Liver (tissue), 9 donors: ENCODE data around the gene ZSWIM1. TPM values are rescaled to one million over a fixed set of nuclear protein-coding genes. Genes with fewer than 3 reads are reported as not detected.

Source experiments
- DNase-seq: peaks from one replicate; pipeline ENCODE4 v3.0.0-alpha.2; 2017; ENCODE audit warnings: low spot score
- H3K27ac ChIP-seq, 2 donors: one replicate each; pipeline ENCODE4 v1.7.0; 2013; ENCODE audit warnings: inconsistent platforms in 2 of 2, low read length in 2 of 2, control low read depth in 1 of 2, low read depth in 1 of 2, mild to moderate bottlenecking in 1 of 2
- H3K27me3 ChIP-seq, 4 donors: one replicate each; pipeline versions ENCODE4 v1.6.1 to v1.7.0; 2013; ENCODE audit warnings: low read length in 3 of 4, inconsistent platforms in 1 of 4, mild to moderate bottlenecking in 1 of 4, moderate library complexity in 1 of 4; ENCODE audit not compliant: control insufficient read depth in 4 of 4, insufficient read depth in 4 of 4
- H3K36me3 ChIP-seq, 4 donors: one replicate each; pipeline versions ENCODE4 v1.6.1 to v1.7.0; 2013; ENCODE audit warnings: low read length in 3 of 4, mild to moderate bottlenecking in 3 of 4, low read depth in 1 of 4, moderate library complexity in 1 of 4; ENCODE audit not compliant: control insufficient read depth in 4 of 4, insufficient read depth in 3 of 4
- H3K4me1 ChIP-seq, 4 donors: one replicate each; pipeline versions ENCODE4 v1.6.1 to v1.7.0; 2013; ENCODE audit warnings: low read length in 3 of 4, mild to moderate bottlenecking in 3 of 4, moderate library complexity in 1 of 4; ENCODE audit not compliant: control insufficient read depth in 4 of 4, insufficient read depth in 4 of 4
- H3K4me3 ChIP-seq, 3 donors: one replicate each; pipeline versions ENCODE4 v1.6.1 to v1.7.0; 2013; ENCODE audit warnings: low read length in 3 of 3, control low read depth in 1 of 3, low read depth in 1 of 3, mild to moderate bottlenecking in 1 of 3
- H3K9ac ChIP-seq, 2 donors: one replicate each; pipeline ENCODE4 v1.7.0; 2013; ENCODE audit warnings: low read length in 2 of 2, mild to moderate bottlenecking in 2 of 2, moderate library complexity in 2 of 2, control low read depth in 1 of 2, low read depth in 1 of 2
- H3K9me3 ChIP-seq, 4 donors: one replicate each; pipeline versions ENCODE4 v1.6.1 to v1.7.0; 2013; ENCODE audit warnings: low read length in 3 of 4; ENCODE audit not compliant: control insufficient read depth in 4 of 4
- EGR1 ChIP-seq, 2 donors: IDR thresholded peaks; 2 replicates each; pipeline ENCODE4 v1.6.1; 2016 to 2018; ENCODE audit warnings: antibody characterized with exemption in 2 of 2, low read depth in 2 of 2
- GABPA ChIP-seq, 2 donors: IDR thresholded peaks in 1 of 2; conservative IDR thresholded peaks in 1 of 2; 2 replicates each; pipeline ENCODE4 v1.6.1; 2016; ENCODE audit warnings: antibody characterized with exemption in 2 of 2, mild to moderate bottlenecking in 1 of 2, moderate library complexity in 1 of 2
- HNF4G ChIP-seq: IDR thresholded peaks from 2 replicates; pipeline ENCODE4 v1.6.1; 2016; ENCODE audit warnings: antibody characterized with exemption
- JUND ChIP-seq, 2 donors: IDR thresholded peaks; 2 replicates each; pipeline ENCODE4 v1.6.1; 2016; ENCODE audit warnings: antibody characterized with exemption in 2 of 2
- MAX ChIP-seq: IDR thresholded peaks from 2 replicates; pipeline ENCODE4 v1.6.1; 2016; ENCODE audit warnings: antibody characterized with exemption
- RAD21 ChIP-seq, 2 donors: IDR thresholded peaks; 2 replicates each; pipeline ENCODE4 v1.6.1; 2016; ENCODE audit warnings: antibody characterized with exemption in 2 of 2, mild to moderate bottlenecking in 2 of 2
- REST ChIP-seq: IDR thresholded peaks from 2 replicates; pipeline ENCODE4 v1.6.1; 2016; ENCODE audit warnings: antibody characterized with exemption, mild to moderate bottlenecking
- RXRA ChIP-seq, 2 donors: IDR thresholded peaks; 2 replicates each; pipeline ENCODE4 v1.6.1; 2017 to 2018; ENCODE audit warnings: antibody characterized with exemption in 2 of 2, mild to moderate bottlenecking in 1 of 2
- SP1 ChIP-seq: IDR thresholded peaks from 2 replicates; pipeline ENCODE4 v1.6.1; 2018; ENCODE audit warnings: antibody characterized with exemption, mild to moderate bottlenecking
- TAF1 ChIP-seq: conservative IDR thresholded peaks from 2 replicates; pipeline ENCODE4 v1.6.1; 2016; ENCODE audit warnings: antibody characterized with exemption, mild to moderate bottlenecking
- YY1 ChIP-seq: IDR thresholded peaks from 2 replicates; pipeline ENCODE4 v1.6.1; 2016; ENCODE audit warnings: antibody characterized with exemption, mild to moderate bottlenecking
- ZBTB33 ChIP-seq: IDR thresholded peaks from 2 replicates; pipeline ENCODE4 v1.6.1; 2016; ENCODE audit warnings: antibody characterized with exemption
- WGBS: extraction: QIAGEN DNeasy Blood & Tissue Kit; methylation state at CpG from one replicate; pipeline ENCODE4 v1.1.7; 2013; 5-methylcytosine and 5-hydroxymethylcytosine counted together
- polyA plus RNA-seq, 2 donors: library from polyadenylated mRNA; stranded (reverse) in 1 of 2; unstranded in 1 of 2; fragments of 200-250 nt in 1 of 2; fragments of >200 nt in 1 of 2; fragmentation: Nextera tagmentation in 1 of 2; extraction: Ambion mirVana in 1 of 2; gene quantifications; one replicate each; pipeline versions ENCODE4 v1.2.1 to v1.2.3, GENCODE V29; 2013 to 2015
- total RNA-seq, 2 donors: library from RNA; depleted of rRNA; stranded (reverse); fragments of >200 nt; gene quantifications; one replicate each; pipeline ENCODE4 v1.2.3, GENCODE V29; 2014
- TF ChIP-seq, protein P1 (sequence below): IDR thresholded peaks from 2 replicates; pipeline ENCODE4 v1.6.1; 2016; ENCODE audit warnings: antibody characterized with exemption
- TF ChIP-seq, protein P2 (sequence below): fragments of 150-350 bp; IDR thresholded peaks from 2 replicates; pipeline ENCODE4 v1.5.1; 2017; ENCODE audit warnings: improper control_type of control experiment, low read depth, low read length; ENCODE audit not compliant: missing input control
- donor health status: healthy.
- donor health status: healthy.
- donor health status: healthy.
- donor health status: healthy.
- donor health status: healthy.

Gene ZSWIM1
- total and polyA plus RNA-seq, 4 donors, result 2.1 to 5.0 (median 2.3) TPM

DNA sequence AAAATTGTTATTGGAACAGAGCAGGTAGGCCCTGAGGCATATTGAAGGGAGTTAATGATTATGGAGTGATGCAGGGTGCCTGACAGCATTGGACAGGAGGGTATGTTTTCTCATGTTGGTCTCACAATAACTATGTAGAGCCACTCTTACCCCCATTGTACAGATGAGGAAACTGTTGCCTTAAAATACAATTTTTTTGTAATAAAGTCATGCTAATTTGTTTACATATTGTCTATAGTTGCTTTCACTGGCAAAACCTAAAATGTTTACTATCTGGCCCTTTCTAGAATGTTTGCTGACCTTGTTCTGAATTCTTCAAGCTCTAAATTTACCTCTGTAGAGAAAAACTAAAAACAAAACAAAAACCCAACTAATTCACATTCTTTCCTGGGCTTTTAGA lies 29.5 kb upstream of the ZSWIM1 start:
- peaks cover 6 to 23% (median 10%) of the 10 kb centered on the region in 4 donors for H3K36me3 ChIP-seq
- TF ChIP-seq TAF1 (no peak), GABPA (IDR thresholded peaks at IDR 0.05 in 1 of 2, conservative IDR thresholded peaks at IDR 0.05 in 1 of 2) (no peak), JUND (IDR thresholded peaks at IDR 0.05) (no peak), ZBTB33 (no peak), EGR1 (IDR thresholded peaks at IDR 0.05; ENCODE audit: low read depth in 2 of 2) (no peak), YY1 (no peak), RXRA (IDR thresholded peaks at IDR 0.05) (no peak)
- TF ChIP-seq, protein P1, sequence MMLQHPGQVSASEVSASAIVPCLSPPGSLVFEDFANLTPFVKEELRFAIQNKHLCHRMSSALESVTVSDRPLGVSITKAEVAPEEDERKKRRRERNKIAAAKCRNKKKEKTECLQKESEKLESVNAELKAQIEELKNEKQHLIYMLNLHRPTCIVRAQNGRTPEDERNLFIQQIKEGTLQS, result no peak

DNA sequence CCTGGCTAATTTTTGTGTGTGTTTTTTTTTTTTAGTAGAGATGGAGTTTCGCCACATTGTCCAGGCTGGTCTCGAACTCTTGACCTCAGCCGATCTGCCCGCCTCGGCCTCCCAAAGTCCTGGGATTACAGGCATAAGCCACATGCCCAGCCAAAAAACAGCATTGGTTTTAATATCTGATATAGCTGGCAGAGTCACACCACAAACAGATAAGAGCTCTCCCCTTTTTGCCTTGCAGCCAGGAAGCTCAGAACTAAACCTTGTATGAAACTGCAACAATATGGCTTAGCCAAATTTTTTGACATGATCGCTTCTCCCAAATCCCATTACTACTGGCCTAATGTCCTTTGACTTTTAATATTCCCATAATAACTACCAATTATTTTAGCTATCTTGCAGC lies 28.7 kb upstream of the ZSWIM1 start:
- Histone ChIP-seq H3K9ac (no peak overlapping the region), H3K9me3 (no peaks in the 10 kb centered on the region), H3K4me1 (peaks cover 8 to 22% (median 14%) of the 10 kb centered on the region in 4 donors), H3K4me3 (no peak overlapping the region), H3K27me3 (no peaks in the 10 kb centered on the region), H3K27ac (no peak overlapping the region), H3K36me3 (peaks cover 3 to 17% (median 10%) of the 10 kb centered on the region in 4 donors)
- 98% methylated on average over 6 of the region's 6 CpGs for WGBS
- DNase-seq, result no peak
- no peak for TF ChIP-seq HNF4G
- TF ChIP-seq REST, result no peak
- TF ChIP-seq JUND (IDR thresholded peaks at IDR 0.05), result no peak
- TF ChIP-seq RAD21 (IDR thresholded peaks at IDR 0.05), result no peak
- TF ChIP-seq SP1, result no peak
- TF ChIP-seq, protein P2, sequence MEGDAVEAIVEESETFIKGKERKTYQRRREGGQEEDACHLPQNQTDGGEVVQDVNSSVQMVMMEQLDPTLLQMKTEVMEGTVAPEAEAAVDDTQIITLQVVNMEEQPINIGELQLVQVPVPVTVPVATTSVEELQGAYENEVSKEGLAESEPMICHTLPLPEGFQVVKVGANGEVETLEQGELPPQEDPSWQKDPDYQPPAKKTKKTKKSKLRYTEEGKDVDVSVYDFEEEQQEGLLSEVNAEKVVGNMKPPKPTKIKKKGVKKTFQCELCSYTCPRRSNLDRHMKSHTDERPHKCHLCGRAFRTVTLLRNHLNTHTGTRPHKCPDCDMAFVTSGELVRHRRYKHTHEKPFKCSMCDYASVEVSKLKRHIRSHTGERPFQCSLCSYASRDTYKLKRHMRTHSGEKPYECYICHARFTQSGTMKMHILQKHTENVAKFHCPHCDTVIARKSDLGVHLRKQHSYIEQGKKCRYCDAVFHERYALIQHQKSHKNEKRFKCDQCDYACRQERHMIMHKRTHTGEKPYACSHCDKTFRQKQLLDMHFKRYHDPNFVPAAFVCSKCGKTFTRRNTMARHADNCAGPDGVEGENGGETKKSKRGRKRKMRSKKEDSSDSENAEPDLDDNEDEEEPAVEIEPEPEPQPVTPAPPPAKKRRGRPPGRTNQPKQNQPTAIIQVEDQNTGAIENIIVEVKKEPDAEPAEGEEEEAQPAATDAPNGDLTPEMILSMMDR, result no peak
- TF ChIP-seq MAX, result no peak

More for the DNA sequence above, 29.5 kb upstream of the ZSWIM1 start:
- Histone ChIP-seq H3K4me3 (no peak overlapping the region), H3K9me3 (no peaks in the 10 kb centered on the region), H3K9ac (no peak overlapping the region), H3K27ac (no peak overlapping the region), H3K27me3 (no peaks in the 10 kb centered on the region), H3K4me1 (peaks cover 8 to 18% (median 11%) of the 10 kb centered on the region in 4 donors)
- no peak for DNase-seq
